ENCODE data around the gene RASA3.

The RASA3 gene

GRCh38 chr13:114049026-114049425 lies 83.4 kb downstream of the RASA3 start:
- no peak overlapping the region for H3K4me2 ChIP-seq (ENCODE audit: insufficient read depth, low read length)
- no peaks in the 10 kb centered on the region for H3K27me3 ChIP-seq (ENCODE audit: insufficient read depth, low read length, poor library complexity)
- TF ChIP-seq EZH2 (IDR thresholded peaks at IDR 0.05; ENCODE audit: borderline replicate concordance, low read depth, low read length, severe bottlenecking) (no peak), CTCF (IDR thresholded peaks at IDR 0.05; ENCODE audit: borderline replicate concordance, extremely low read depth, low read length, poor library complexity, severe bottlenecking) (no peak)
- no peak overlapping the region for H2AFZ ChIP-seq (ENCODE audit: low read depth, low read length)
- no peak overlapping the region for H3K9ac ChIP-seq (ENCODE audit: low read depth, low read length)
- peaks cover 36% of the 10 kb centered on the region for H3K36me3 ChIP-seq (ENCODE audit: insufficient read depth, low read length)
- H3K4me3 ChIP-seq (ENCODE audit: low read depth in 1 of 2, low read length in 2 of 2) = no peak overlapping the region
- no peak for DNase-seq
- H3K4me1 ChIP-seq (ENCODE audit: insufficient read depth, low read length) = peaks cover 9% of the 10 kb centered on the region
- no peak overlapping the region for H3K27ac ChIP-seq (ENCODE audit: low read length)
- ATAC-seq (ENCODE audit: insufficient read depth, low read depth) = peak; percentile 24; the same call in 1 of the 3 replicates
- no peaks in the 10 kb centered on the region for H3K9me3 ChIP-seq (ENCODE audit: insufficient read depth, low read length, severe bottlenecking)
- peaks cover 30% of the 10 kb centered on the region for H3K79me2 ChIP-seq (ENCODE audit: insufficient read depth, low read length)
- H4K20me1 ChIP-seq (ENCODE audit: insufficient read depth, low read length) = peaks cover 57% of the 10 kb centered on the region

GRCh38 chr13:114048443-114048842 lies 84.0 kb downstream of the RASA3 start:
- no peak for TF ChIP-seq CTCF (IDR thresholded peaks at IDR 0.05; ENCODE audit: borderline replicate concordance, extremely low read depth, low read length, poor library complexity, severe bottlenecking)
- TF ChIP-seq EZH2 (IDR thresholded peaks at IDR 0.05; ENCODE audit: borderline replicate concordance, low read depth, low read length, severe bottlenecking) = no peak

GRCh38 chr13:114047358-114047881 lies 85.0 kb downstream of the RASA3 start:
- Histone ChIP-seq H3K4me2 (ENCODE audit: insufficient read depth, low read length) (no peak overlapping the region), H3K27ac (ENCODE audit: low read length) (no peak overlapping the region), H3K9me3 (ENCODE audit: insufficient read depth, low read length, severe bottlenecking) (no peaks in the 10 kb centered on the region), H3K36me3 (ENCODE audit: insufficient read depth, low read length) (peaks cover 42% of the 10 kb centered on the region), H3K27me3 (ENCODE audit: insufficient read depth, low read length, poor library complexity) (no peaks in the 10 kb centered on the region), H2AFZ (ENCODE audit: low read depth, low read length) (no peak overlapping the region), H3K4me3 (ENCODE audit: low read depth in 1 of 2, low read length in 2 of 2) (no peak overlapping the region), H3K9ac (ENCODE audit: low read depth, low read length) (no peak overlapping the region), H3K4me1 (ENCODE audit: insufficient read depth, low read length) (peaks cover 9% of the 10 kb centered on the region), H4K20me1 (ENCODE audit: insufficient read depth, low read length) (peaks cover 59% of the 10 kb centered on the region), H3K79me2 (ENCODE audit: insufficient read depth, low read length) (peaks cover 33% of the 10 kb centered on the region)
- TF ChIP-seq EZH2 (IDR thresholded peaks at IDR 0.05; ENCODE audit: borderline replicate concordance, low read depth, low read length, severe bottlenecking) (no peak), CTCF (IDR thresholded peaks at IDR 0.05; ENCODE audit: borderline replicate concordance, extremely low read depth, low read length, poor library complexity, severe bottlenecking) (no peak)
- ATAC-seq (ENCODE audit: insufficient read depth, low read depth) (no peak), DNase-seq (no peak)

More at GRCh38 chr13:114048443-114048842, 84.0 kb downstream of the RASA3 start:
- no peak for DNase-seq
- no peak overlapping the region for H3K4me2 ChIP-seq (ENCODE audit: insufficient read depth, low read length)
- H3K4me1 ChIP-seq (ENCODE audit: insufficient read depth, low read length) = peaks cover 9% of the 10 kb centered on the region
- peaks cover 36% of the 10 kb centered on the region for H3K36me3 ChIP-seq (ENCODE audit: insufficient read depth, low read length)
- no peak overlapping the region for H3K27ac ChIP-seq (ENCODE audit: low read length)
- no peaks in the 10 kb centered on the region for H3K27me3 ChIP-seq (ENCODE audit: insufficient read depth, low read length, poor library complexity)
- peaks cover 28% of the 10 kb centered on the region for H3K79me2 ChIP-seq (ENCODE audit: insufficient read depth, low read length)
- H3K9ac ChIP-seq (ENCODE audit: low read depth, low read length) = no peak overlapping the region
- no peaks in the 10 kb centered on the region for H3K9me3 ChIP-seq (ENCODE audit: insufficient read depth, low read length, severe bottlenecking)
- H2AFZ ChIP-seq (ENCODE audit: low read depth, low read length) = no peak overlapping the region
- ATAC-seq (ENCODE audit: insufficient read depth, low read depth) = no peak
- no peak overlapping the region for H3K4me3 ChIP-seq (ENCODE audit: low read depth in 1 of 2, low read length in 2 of 2)
- H4K20me1 ChIP-seq (ENCODE audit: insufficient read depth, low read length) = peaks cover 57% of the 10 kb centered on the region

Data from DND-41 (cell line).